ENCODE measurements around the gene SERHL2.
"Not testable (repeated sequence)": the region's sequence is repeated elsewhere in the genome, so short reads cannot be mapped to it uniquely, and the experiment has no call there.

Gene SERHL2

GRCh38 chr22:42548597-42549330, 5.0 kb upstream of the SERHL2 start:
- peak; percentile 44 for DNase-seq (ENCODE audit: low read depth, low spot score)
- TF ChIP-seq YY1 (IDR thresholded peaks at IDR 0.05; ENCODE audit: insufficient read depth, insufficient read length) (no peak), ZNF274 (IDR thresholded peaks at IDR 0.05; ENCODE audit: low read depth, low read length) (no peak)
- H3K27me3 ChIP-seq (ENCODE audit: insufficient read depth, insufficient read length), result peaks cover 5% of the 10 kb centered on the region

GRCh38 chr22:42549331-42550060, 4.3 kb upstream of the SERHL2 start:
- Histone ChIP-seq H3K9me3 (ENCODE audit: insufficient read depth, low read length) (peaks cover 6% of the 10 kb centered on the region; the same call in 1 of the 2 replicates), H3K27me3 (ENCODE audit: insufficient read depth, insufficient read length) (peaks cover 5% of the 10 kb centered on the region), H3K4me3 (ENCODE audit: insufficient read length, low read depth) (no peak overlapping the region), H3K36me3 (ENCODE audit: insufficient read depth, insufficient read length, low read length) (no peaks in the 10 kb centered on the region), H3K4me1 (ENCODE audit: insufficient read depth, insufficient read length) (peaks cover 14% of the 10 kb centered on the region), H3K9ac (ENCODE audit: insufficient read length, low read depth) (no peak overlapping the region)
- TF ChIP-seq SUZ12 (IDR thresholded peaks at IDR 0.05; ENCODE audit: extremely low read depth, insufficient read depth, insufficient read length) (no peak), YY1 (IDR thresholded peaks at IDR 0.05; ENCODE audit: insufficient read depth, insufficient read length) (no peak), ZNF274 (IDR thresholded peaks at IDR 0.05; ENCODE audit: low read depth, low read length) (no peak)
- DNase-seq (ENCODE audit: low read depth, low spot score), result no peak

More at GRCh38 chr22:42548597-42549330, 5.0 kb upstream of the SERHL2 start:
- no peaks in the 10 kb centered on the region for H3K36me3 ChIP-seq (ENCODE audit: insufficient read depth, insufficient read length, low read length)
- H3K9ac ChIP-seq (ENCODE audit: insufficient read length, low read depth), result no peak overlapping the region
- H3K4me1 ChIP-seq (ENCODE audit: insufficient read depth, insufficient read length), result peaks cover 9% of the 10 kb centered on the region
- H3K9me3 ChIP-seq (ENCODE audit: insufficient read depth, low read length), result peaks cover 6% of the 10 kb centered on the region; the same call in 1 of the 2 replicates
- no peak overlapping the region for H3K4me3 ChIP-seq (ENCODE audit: insufficient read length, low read depth)

- not testable (repeated sequence) for H3K4me3 ChIP-seq (ENCODE audit: insufficient read length, low read depth); H3K9me3 ChIP-seq (ENCODE audit: insufficient read depth, low read length); H3K36me3 ChIP-seq (ENCODE audit: insufficient read depth, insufficient read length, low read length); DNase-seq (ENCODE audit: low read depth, low spot score); H3K9ac ChIP-seq (ENCODE audit: insufficient read length, low read depth); H3K27me3 ChIP-seq (ENCODE audit: insufficient read depth, insufficient read length)
- peaks cover 14% of the 10 kb centered on the region for H3K4me1 ChIP-seq (ENCODE audit: insufficient read depth, insufficient read length)
These were observed 1.5 kb upstream of the SERHL2 start for GRCh38 chr22:42552294-42552647.

- Histone ChIP-seq H3K9ac (ENCODE audit: insufficient read length, low read depth) (no peak overlapping the region), H3K36me3 (ENCODE audit: insufficient read depth, insufficient read length, low read length) (no peaks in the 10 kb centered on the region), H3K9me3 (ENCODE audit: insufficient read depth, low read length) (no peaks in the 10 kb centered on the region), H3K4me3 (ENCODE audit: insufficient read length, low read depth) (no peak overlapping the region), H3K4me1 (ENCODE audit: insufficient read depth, insufficient read length) (peaks cover 3% of the 10 kb centered on the region), H3K27me3 (ENCODE audit: insufficient read depth, insufficient read length) (no peaks in the 10 kb centered on the region)
- TF ChIP-seq SUZ12 (IDR thresholded peaks at IDR 0.05; ENCODE audit: extremely low read depth, insufficient read depth, insufficient read length), result no peak
- no peak for DNase-seq (ENCODE audit: low read depth, low spot score)
These were observed 6.6 kb downstream of the SERHL2 start for GRCh38 chr22:42560381-42560780.

GRCh38 chr22:42560781-42561180, 7.0 kb downstream of the SERHL2 start:
- Histone ChIP-seq H3K4me3 (ENCODE audit: insufficient read length, low read depth) (no peak overlapping the region), H3K36me3 (ENCODE audit: insufficient read depth, insufficient read length, low read length) (no peaks in the 10 kb centered on the region), H3K4me1 (ENCODE audit: insufficient read depth, insufficient read length) (peaks cover 3% of the 10 kb centered on the region), H3K9ac (ENCODE audit: insufficient read length, low read depth) (no peak overlapping the region), H3K27me3 (ENCODE audit: insufficient read depth, insufficient read length) (no peaks in the 10 kb centered on the region), H3K9me3 (ENCODE audit: insufficient read depth, low read length) (no peaks in the 10 kb centered on the region)
- TF ChIP-seq SUZ12 (IDR thresholded peaks at IDR 0.05; ENCODE audit: extremely low read depth, insufficient read depth, insufficient read length) (no peak), ZNF274 (IDR thresholded peaks at IDR 0.05; ENCODE audit: low read depth, low read length) (no peak)
- no peak for DNase-seq (ENCODE audit: low read depth, low spot score)

GRCh38 chr22:42561856-42562255, 8.1 kb downstream of the SERHL2 start:
- Histone ChIP-seq H3K4me1 (ENCODE audit: insufficient read depth, insufficient read length) (peaks cover 3% of the 10 kb centered on the region), H3K36me3 (ENCODE audit: insufficient read depth, insufficient read length, low read length) (peaks cover 3% of the 10 kb centered on the region), H3K9me3 (ENCODE audit: insufficient read depth, low read length) (no peaks in the 10 kb centered on the region), H3K27me3 (ENCODE audit: insufficient read depth, insufficient read length) (no peaks in the 10 kb centered on the region), H3K4me3 (ENCODE audit: insufficient read length, low read depth) (no peak overlapping the region), H3K9ac (ENCODE audit: insufficient read length, low read depth) (no peak overlapping the region)
- DNase-seq (ENCODE audit: low read depth, low spot score), result no peak
- TF ChIP-seq SUZ12 (IDR thresholded peaks at IDR 0.05; ENCODE audit: extremely low read depth, insufficient read depth, insufficient read length) (no peak), ZNF274 (IDR thresholded peaks at IDR 0.05; ENCODE audit: low read depth, low read length) (no peak), YY1 (IDR thresholded peaks at IDR 0.05; ENCODE audit: insufficient read depth, insufficient read length) (no peak)

- Histone ChIP-seq H3K9me3 (ENCODE audit: insufficient read depth, low read length) (no peaks in the 10 kb centered on the region), H3K9ac (ENCODE audit: insufficient read length, low read depth) (no peak overlapping the region), H3K27me3 (ENCODE audit: insufficient read depth, insufficient read length) (no peaks in the 10 kb centered on the region), H3K4me1 (ENCODE audit: insufficient read depth, insufficient read length) (peaks cover 3% of the 10 kb centered on the region), H3K36me3 (ENCODE audit: insufficient read depth, insufficient read length, low read length) (peaks cover 3% of the 10 kb centered on the region), H3K4me3 (ENCODE audit: insufficient read length, low read depth) (no peak overlapping the region)
- TF ChIP-seq YY1 (IDR thresholded peaks at IDR 0.05; ENCODE audit: insufficient read depth, insufficient read length), result no peak
- TF ChIP-seq ZNF274 (IDR thresholded peaks at IDR 0.05; ENCODE audit: low read depth, low read length), result no peak
- TF ChIP-seq SUZ12 (IDR thresholded peaks at IDR 0.05; ENCODE audit: extremely low read depth, insufficient read depth, insufficient read length), result no peak
- DNase-seq (ENCODE audit: low read depth, low spot score), result no peak
These were observed 8.5 kb downstream of the SERHL2 start for GRCh38 chr22:42562279-42562678.

All from NT2/D1 (cell line).